Stimulated activated CD4-positive, alpha-beta T cell treated with anti-CD3 and anti-CD28 coated beads, TNF-alpha, amount 100 ng/mL, for 48 hours (primary cell): ENCODE results near the gene CSPG4.
A peak's percentile ranks its signal among the peaks of the same experiment; 100 is the strongest.
"Not testable (repeated sequence)": the region's sequence is repeated elsewhere in the genome, so short reads cannot be mapped to it uniquely, and the experiment has no call there.

Experiments used
- DNase-seq, 3 donors: peaks; one replicate each; pipeline ENCODE4 v3.0.0-alpha.2; 2020; ENCODE audit warnings: low read depth in 3 of 3

The CSPG4 gene

DNA sequence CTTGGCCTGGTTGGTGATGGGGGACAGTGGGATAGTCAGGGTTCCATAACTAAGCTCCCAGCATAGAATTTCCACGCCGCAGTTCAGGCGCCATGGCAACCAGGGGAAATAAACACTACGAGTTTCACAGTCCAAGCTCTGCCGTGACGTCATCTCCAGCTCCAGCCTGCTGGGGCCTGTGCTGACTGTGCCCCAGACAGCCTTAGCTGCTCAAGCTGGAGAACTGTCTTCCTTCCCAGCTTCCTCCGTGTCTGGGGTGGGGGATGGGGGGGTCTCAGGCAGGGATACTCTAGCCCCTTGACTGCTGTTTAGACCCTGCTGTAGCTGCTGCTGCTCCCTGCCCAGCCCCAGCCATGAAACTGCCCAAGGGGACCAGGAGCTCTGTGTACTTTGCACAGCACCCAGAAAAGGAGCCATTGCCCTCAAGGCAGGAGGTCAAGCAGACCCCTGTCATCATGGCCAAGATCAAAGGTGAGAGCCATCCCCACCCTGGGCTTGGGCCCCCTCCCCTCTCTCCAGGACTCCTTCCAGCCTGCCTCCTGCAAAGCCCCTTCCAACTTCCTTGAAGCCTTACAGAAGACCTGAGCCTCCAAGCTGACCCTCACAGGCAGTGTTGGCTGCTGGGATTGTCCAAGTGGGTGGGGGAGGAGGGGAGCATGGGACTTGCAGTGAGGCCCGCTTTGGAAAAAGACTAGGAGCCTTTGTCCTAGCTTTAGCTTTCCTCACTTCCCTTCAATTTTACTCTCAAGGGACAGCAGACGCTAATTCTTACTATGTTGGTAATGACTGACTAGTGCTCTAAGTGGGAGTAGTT lies 11.4 kb upstream of the CSPG4 start:
- peak in 2 of 3 donors; percentile 22 to 44 for DNase-seq

DNA sequence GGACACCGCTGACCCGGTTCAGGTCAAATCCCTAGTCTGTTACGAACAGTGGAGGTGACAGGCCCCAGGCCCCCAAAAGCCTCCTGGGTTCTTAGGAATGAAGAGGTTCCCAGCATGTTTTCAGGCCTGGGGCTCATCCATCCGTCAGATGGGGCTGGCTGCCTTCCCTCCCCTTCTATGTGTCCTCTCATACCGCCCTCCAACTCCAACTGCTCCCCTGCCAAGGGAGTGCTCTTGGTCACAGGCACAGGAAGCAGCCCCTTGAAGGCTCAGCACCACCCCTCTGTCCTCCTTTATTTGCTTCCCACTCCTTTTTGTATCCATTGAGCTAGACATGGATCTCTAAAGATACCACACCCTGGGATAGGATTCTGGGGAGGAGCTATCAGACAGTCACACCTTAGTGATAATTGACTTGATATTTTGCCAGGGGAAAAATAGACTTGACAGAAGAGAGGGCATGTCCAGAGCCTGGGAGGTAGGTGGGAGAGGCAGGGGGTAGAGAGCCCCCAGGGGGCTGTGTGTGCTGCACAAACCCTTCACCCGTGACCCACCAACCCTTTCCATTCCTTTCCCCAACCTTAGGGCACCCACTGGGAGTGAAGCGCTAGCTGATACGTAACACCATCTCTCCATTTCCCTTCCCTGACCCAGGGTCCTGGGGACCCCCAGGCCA lies 10.7 kb upstream of the CSPG4 start:
- no peak for DNase-seq

DNA sequence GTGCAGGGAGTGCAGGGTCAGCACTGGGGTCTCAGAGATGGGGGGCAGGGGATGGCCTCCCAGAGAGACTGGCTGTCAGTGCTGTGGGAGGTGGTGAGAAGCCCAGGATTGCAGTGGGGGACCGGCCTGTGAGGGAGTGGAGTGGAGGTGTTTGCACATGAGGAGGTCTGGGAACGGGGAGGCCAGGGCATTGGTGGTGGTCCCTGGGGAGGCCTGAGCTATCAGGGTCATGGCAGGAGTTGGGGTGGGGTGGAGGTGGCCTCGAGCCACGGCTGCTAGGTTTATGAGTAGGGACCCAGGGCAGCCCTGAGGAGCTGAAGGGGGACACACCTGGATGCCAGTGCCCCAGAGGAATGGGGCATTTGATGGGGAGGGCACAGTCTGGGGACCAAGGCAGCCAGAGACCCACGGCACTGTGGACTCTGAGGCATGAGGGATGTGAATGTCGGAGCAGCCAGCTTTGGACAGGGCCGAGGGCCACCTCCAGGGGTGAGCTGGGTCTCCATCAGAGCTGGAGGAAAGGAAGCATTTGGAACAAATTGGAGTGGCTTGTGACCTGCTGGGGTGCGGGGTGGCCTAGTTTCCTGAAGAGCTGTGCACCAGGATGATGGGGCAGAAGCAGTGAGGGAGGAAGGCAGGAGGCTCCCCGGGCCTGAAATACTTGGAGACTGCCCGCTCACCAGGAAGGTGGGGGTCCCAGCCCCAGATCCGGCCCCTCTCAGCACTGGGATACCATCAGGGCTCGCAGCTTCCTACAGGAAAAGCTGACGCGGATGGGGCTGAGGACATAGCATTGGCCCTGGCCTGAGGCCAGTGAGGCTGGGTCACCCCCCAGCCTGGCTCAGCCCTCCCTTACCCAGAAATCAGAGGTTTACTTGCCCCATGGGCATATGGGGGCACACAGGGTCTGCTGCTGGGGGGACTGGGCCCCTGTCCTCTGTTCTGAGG lies 9.5 kb upstream of the CSPG4 start:
- DNase-seq = no peak

DNA sequence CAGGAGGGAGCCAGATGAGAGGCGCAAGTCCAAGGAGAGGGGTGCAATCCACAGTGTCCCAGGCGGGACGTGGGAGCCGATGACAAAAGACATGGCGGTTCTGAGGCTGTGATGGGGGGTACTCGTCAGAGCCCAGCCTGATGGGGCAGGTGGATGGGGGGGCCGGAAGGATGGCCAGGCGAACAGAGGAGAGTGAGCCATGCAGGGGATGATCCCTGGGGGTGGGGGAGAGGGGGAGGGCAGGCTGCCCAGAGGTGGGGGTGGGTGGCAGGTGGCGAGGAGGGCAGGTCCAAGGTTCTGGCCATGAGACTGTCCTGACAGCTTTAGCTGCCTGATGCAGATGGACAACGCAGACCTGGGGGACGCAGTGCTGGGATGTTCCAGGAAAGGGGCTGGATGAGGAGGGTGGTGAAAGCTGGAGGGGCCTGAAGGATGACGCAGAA lies 8.9 kb upstream of the CSPG4 start:
- no peak for DNase-seq

DNA sequence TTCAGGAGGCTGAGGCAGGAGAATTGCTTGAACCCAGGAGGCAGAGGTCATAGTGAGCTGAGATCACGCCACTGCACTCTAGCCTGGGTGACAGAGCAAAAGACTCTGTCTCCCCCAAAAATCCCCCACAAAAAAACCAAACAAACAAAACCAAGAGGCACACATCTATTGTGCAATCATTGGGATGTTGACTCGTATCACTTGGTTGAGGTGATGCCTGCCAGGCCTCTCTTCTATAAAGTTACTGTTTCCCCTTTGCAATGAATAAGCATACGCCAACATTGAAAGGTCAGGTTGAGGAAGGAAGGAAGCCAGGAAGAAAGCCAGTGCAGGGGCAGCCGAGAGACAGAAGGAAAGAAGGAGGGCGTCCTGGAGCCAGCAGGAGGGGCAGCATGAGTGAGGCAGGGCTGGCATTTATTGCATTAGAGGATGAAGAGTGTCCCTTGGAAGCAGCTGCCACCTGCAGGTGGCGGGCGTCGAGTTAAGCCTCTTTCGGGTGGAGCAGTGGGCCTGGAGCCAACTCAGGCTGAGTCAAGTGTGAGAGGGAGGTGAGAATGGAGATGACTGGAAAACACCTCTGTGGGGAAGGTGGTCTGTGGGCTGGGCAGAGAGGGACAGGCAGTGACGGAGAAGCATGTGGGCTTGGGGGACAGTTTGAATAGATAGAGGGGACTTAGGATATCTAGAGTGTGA lies 8.3 kb upstream of the CSPG4 start:
- peak in 2 of 3 donors; percentile 51 to 56 for DNase-seq

DNA sequence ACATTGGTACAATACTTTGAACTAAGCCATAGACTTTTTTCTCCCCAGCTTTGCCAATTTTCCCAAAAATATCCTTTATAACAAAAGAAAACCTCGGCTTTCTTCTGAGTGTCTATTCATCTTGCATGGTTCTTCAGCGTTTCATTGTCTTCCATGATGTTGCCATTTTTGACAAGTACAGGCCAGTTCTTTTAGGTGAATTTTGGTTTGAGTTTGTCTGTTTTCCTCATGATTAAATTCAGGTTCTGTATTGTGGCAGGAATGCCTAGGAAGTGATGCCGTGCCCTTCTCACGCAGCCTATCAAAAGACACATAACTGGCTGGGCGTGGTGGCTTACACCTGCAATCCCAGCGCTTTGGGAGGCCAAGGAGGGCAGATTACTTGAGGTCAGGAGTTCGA lies 7.6 kb upstream of the CSPG4 start:
- no peak for DNase-seq

DNA sequence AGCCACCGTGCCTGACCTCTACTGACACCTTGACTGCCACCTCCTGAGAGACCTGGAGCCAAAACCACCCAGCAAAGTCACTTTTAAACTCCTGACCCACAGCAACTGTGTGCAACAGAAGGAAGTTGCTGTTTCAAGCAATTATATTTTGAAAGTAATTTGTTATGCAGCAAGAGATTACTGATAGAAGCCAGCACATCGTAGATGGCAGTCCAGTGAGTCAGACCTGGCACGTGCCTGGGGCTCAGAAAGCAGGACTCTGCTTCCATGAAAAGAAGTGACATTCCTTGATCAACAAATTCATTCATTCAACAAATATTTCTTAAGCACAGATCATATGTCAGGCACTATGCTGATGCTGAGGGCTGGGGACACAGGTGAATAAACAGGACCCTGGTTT lies 5.7 kb upstream of the CSPG4 start:
- no peak for DNase-seq

DNA sequence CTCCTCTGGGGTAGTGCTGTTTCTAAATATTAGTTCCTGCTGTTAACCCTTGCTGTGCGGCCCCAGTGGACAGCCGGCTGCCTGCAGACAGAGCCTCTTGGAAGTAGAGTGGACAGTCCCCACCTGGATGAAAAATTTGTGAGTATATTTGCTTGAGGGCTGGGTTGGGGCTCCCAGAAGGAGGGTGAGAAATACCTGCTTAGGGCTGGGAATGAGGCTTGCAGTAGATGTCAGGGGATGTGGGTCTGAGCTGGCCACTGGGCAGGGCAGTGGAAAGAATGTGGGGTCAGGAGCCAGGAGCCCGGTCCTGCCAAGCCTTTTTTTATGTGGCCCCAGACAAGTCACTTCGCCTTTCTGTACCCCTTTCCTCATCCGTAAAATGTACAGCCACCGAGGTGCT lies 4.4 kb upstream of the CSPG4 start:
- DNase-seq = not testable (repeated sequence)

DNA sequence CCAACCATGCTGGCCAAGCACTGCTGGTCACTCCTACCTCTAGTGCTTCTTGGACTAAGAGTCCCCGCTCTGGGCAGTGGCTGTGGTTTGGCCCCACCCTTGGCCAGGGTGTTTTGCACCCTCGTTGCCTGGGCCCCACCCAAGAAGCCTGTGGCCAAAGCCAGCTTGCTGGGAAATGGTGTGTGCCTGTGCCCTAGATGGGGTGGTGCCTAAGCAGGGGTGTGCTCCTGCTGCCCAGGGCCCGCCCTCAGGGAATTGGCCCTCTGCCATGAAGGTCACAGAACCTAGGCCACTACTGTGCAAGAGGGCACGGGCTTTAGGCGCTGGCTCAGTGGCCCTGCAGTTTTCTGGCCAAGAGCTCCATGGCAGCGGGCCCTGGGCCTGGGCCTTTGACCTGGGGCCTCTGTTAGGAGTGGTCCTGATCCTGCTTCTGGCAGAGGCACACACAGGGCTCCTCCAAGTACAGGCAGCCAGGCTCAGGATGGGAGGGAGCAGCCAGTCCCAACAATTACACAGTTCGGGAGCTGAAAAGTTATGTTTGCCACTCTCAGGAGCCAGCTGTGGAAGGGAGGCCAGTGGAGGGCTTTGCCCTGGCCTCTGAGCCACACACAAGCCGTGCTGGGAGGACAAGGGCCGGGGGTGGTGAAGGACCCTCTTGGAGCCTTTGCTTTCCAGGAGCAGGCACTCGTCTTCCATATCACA lies 3.8 kb upstream of the CSPG4 start:
- not testable (repeated sequence) for DNase-seq

DNA sequence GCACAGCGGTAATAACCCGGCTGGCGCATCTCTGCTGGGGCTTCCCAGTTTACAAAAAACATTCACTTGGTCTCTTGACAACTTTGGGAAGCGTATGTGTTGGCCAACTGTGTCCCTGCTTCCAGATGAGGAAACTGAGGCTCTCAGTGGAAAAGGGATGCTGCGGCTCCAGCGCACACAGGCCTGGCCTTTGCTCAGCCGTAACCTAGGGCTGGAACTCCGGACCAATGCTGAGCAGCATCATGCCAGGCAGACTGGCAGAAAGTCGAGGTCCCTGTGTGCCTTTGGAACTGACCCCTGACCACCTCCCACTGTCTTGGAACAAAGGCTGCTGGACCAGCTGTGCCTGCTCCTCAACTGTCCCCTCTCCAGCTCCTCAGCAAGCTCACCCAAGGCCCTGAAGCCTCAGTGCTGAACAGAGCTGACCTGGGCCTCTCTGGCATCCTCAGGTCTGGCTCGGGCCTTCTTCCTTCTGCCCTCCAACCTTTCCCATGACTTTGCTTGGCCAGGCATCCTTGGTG lies 2.7 kb upstream of the CSPG4 start:
- not testable (repeated sequence) for DNase-seq

DNA sequence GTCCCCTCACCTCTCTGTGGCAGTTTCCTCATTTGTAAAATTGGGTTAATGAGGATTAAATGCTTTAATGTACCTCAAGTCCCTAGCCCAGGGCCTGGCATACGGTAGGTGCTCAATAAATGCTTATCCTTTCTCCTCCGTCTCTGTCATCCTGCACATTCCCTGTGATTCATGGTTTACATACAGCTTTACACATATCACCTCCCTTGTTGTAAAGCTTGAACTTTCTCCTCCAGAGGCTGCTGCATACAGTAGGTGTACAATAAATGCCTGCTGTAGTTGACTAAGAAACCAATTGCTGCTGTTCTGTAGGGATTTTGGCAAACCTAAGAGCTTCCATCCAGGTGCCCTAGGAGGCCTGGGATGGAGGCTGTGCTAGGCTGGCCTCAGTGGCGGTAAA lies 1.5 kb upstream of the CSPG4 start:
- no peak for DNase-seq

DNA sequence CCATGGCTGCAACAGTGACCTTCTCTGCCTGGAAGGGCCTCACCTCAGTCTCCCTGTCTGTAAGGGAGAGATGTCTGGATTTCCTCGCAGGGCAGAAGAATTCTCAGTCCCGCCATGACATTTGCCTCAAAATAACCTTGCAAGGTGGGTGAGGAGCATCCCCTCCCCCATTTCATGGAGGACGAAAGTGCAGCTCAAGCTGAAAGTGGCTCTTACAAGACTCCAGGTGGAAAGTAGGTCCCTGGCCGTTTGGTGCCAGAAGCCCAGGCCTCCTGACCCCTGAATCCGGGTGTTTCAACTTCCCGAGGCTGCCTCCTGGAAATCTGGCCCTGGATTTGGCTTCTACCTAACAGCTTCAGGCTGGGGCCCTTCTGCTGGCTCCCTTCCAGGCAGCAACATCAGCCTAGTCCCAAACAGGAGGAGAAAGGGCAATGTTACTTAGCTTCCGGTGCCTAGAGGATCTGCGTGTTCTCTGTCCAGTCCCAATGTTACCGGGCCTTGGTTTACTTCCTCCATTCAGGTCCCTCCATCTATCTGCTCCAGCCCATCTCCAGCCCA lies 769 bp upstream of the CSPG4 start:
- no peak for DNase-seq

DNA sequence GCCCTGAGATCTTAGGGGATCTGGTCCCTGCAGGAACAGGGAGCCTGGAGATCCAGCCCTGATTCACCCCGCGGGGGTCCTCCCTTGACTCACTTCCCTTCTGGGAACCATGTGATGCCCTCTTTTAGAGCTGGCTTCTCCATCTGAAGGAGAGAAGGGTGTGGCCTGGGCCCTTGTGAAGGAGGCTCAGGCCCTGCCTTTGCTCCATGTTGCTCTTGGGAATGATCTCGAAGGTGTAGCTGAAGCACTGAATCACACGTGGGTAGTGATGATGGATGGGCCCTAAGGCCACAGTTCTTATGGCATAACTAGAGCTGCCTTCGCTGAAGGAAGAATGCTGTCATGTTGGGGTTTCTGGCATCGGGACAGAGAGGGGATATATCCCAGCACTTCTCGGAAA lies 1.2 kb downstream of the CSPG4 start:
- DNase-seq = not testable (repeated sequence)

DNA sequence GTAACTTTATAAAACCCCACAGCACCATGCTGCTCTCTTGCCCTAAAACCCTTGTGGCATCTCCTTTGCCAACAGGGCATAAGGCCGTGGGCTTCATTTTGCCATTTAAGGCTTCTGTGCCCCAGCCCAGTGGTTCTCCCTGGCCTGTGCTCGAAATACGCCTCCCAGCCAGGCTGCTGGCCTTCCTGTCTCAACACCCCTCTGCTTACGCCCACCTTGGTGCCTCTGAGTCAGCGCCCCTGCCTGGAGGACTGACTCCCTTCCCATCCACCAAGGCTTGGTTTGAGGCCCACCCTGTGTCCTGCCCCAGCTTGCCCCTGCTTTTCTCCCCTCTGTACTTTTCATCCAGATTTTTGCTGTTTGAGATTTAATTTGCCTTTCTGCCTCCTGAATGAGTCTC lies 1.8 kb downstream of the CSPG4 start:
- DNase-seq = not testable (repeated sequence)

DNA sequence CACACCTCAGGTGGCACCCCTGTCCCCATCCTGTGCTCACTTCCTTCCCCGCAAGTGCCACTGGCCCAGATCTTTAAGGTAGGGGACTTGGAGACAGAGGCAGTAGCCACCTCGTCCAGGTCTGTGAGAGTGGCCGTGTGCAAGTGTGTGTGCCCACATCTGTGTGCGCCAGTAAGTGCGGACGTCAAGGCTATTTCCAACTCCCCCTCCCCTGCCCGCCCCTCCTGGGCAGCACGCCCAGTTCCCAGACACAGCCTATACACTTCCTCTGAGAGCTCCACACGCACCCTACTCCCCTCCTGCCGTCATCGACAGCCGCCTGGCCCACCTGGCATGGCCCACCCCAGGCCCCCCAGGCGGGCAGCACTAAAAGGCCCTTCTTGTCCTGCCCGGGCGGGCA lies 3.2 kb downstream of the CSPG4 start:
- not testable (repeated sequence) for DNase-seq

DNA sequence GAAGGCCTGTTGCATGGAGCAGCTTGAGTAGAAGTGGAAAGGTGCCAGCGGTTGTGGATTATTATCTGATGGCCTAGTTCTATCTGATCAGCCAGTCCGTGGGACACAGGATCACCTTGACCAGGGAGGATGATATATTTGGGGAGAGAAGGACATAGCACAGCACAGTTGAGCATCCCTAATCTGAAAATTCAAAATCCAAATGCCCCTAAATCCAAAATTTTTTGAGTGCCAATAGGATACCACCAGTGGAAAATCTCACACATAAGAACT lies 6.0 kb downstream of the CSPG4 start:
- DNase-seq = no peak

DNA sequence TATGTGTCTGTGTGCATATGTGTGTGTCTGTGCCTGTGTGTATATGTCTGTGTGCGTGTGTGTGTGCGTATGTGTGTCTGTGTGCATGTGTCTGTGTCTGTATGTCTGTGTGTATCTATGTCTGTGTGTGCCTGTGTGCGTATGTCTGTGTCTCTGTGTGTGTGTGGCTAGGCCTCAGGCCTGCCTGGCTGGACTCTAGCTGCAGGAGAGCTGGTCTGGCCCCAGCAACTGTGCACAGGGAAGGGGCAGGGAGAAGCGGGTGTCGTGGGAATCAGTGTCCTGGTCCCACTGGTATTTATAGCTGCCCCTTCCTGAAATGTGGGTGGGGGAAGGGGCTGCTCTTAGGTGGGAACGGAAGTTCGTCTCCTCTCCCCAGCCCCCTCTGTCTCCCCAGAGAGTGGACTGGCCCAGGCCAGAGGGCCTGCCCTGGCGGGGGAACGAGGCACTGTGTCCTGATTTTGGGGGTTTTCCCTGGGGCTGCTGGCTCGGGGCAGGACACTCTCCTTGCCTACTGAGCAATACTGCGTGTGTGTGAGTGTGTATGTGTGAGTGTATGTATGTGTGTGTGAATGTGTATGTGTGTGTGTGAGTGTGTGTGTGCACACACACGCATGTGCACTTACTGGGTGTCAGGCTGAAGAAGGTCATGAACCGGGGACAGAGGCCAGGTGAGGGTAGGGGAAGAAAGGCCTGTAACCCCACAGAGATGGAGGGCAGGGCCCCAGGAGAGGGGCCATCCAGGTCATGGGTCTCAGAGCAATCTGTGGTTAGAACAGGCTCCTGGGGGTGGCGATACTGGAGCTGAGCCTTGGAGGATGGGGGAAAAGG lies 6.6 kb downstream of the CSPG4 start:
- no peak for DNase-seq

DNA sequence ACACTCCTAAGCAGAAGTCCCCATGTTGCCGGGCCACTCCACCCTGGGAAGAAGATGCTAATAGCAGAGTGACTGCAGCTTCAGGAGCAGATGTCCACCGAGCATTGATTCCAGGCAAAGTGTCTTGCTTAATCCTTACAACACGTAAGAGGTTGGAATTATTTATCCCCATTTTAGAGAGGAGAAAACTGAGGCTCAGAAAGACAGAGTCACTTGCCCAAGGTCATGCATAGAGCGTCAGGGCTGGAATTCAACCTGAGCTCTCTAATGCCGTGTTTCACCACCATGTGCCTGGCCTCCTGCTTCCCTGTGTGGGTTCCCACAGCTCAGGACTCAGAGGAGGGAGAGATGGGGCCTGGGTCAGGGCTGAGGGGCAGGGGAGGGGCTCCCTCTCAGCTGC lies 7.3 kb downstream of the CSPG4 start:
- DNase-seq = not testable (repeated sequence)

DNA sequence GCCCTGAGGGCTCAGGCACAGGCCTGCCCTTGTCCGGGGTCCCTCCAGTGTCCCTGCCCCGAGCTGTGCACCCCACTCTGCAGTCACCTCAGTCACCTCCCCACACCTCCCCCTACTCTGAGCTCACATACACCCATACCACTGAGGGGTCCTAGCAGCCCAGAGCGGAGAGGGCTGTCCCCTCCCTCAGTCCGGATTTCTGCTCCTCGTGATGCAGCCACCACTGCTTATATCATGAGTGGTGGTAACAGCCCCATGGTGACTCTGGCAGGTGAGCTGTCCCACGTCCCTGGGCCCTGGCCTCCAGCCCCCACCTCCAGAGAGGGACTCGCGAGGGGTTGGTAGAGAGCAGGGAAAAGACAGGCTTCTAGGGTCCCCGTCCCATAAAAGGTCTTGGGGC lies 8.0 kb downstream of the CSPG4 start:
- no peak for DNase-seq

DNA sequence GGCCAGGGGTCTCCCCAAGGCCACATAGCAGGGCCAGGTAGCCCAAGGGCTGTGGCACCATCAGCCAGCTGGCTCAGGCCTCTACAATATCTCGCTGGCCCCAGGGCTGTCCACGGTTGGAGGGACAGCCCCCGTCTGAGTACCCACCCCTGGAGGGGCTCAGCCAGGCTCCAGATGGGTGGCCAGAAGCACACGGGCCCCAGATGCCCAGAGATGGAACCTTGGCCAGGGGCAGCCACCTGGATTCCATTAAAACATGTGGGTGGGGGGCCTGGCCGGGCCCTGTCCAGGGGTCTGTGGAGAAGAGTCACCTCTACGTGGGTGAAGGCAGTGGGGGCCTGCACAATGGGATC lies 8.4 kb downstream of the CSPG4 start:
- no peak for DNase-seq
